Mucosa of descending colon (tissue), 3 donors: ENCODE results near the gene MTCH2. TPM values are rescaled to one million over a fixed set of nuclear protein-coding genes. Genes with fewer than 3 reads are reported as not detected.

Experiments
- ATAC-seq: fragments of 200-7000 bp; cut with Tn5 transposase; one replicate; pipeline ENCODE4 v1.9.1; 2020; ENCODE audit warnings: mild to moderate bottlenecking, moderate library complexity
- DNase-seq, 3 donors: peaks; one replicate each; pipeline ENCODE4 v3.0.0-alpha.2; 2020
- H3K36me3 ChIP-seq: fragments of 200-600 bp; one replicate; pipeline ENCODE4 v1.8.0; 2021; ENCODE audit warnings: low read depth, mild to moderate bottlenecking
- H3K4me1 ChIP-seq: fragments of 200-600 bp; one replicate; pipeline ENCODE4 v1.8.0; 2021; ENCODE audit warnings: low read depth, mild to moderate bottlenecking
- H3K4me3 ChIP-seq: fragments of 200-600 bp; one replicate; pipeline ENCODE4 v1.8.0; 2021; ENCODE audit warnings: mild to moderate bottlenecking
- H3K9me3 ChIP-seq: fragments of 200-600 bp; one replicate; pipeline ENCODE4 v1.8.0; 2021; ENCODE audit warnings: mild to moderate bottlenecking
- intact Hi-C, 2 donors: fragments of 100-400 bp; cut with DNase I in 1 of 2; cut with micrococcal nuclease in 1 of 2; formaldehyde crosslinking; loops; one replicate each; pipeline versions ENCODE4 v1.11.0 to v1.11.1; 2022; cut with DNase I, micrococcal nuclease
- total RNA-seq, 3 donors: library from RNA; stranded (reverse); fragmentation: NEBNext Ultra II Directional in 2 of 3; extraction: Animal tissue kit (Norgen Biotek cat#: 25700) in 2 of 3; gene quantifications; one replicate each; pipeline versions ENCODE4 v1.2.1 to v1.2.4, GENCODE V29; 2021 to 2023
- TF ChIP-seq, protein P1 (sequence below): fragments of 200-600 bp; IDR thresholded peaks from one replicate; pipeline ENCODE4 v1.8.0; 2022; ENCODE audit warnings: antibody characterized with exemption, mild to moderate bottlenecking
- donor health status: DM: no; HTN: no; CAD: no; lungs with moderate emphysema.
- donor health status: DM: no; HTN: no; CAD: no.
- donor health status: DM: no; HTN: yes; CAD: no.

The MTCH2 gene
- total RNA-seq, 3 donors from 2014 or later: 89.7 to 137 (median 126) TPM

DNA sequence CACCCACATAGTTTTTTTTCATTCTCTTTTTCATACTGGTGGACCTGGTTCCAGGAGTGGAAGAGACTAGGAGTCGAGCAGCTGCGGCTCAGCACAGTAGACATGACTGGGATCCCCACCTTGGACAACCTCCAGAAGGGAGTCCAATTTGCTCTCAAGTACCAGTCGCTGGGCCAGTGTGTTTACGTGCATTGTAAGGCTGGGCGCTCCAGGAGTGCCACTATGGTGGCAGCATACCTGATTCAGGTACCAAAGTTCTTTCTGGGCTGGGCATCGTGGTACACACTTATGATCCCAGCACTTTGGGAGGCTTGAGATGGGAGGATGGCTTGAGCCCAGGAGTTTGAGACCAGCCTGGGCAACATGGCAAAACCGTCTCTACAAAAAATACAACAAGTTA, 72.7 kb downstream of the MTCH2 start:
- DNase-seq (no peak), ATAC-seq (no peak)
- intact Hi-C loops: no loop called here
- Histone ChIP-seq H3K9me3 (no peaks in the 10 kb centered on the region), H3K4me3 (no peak overlapping the region), H3K4me1 (peaks cover 3% of the 10 kb centered on the region), H3K36me3 (peaks cover 3% of the 10 kb centered on the region)
- TF ChIP-seq, protein P1, sequence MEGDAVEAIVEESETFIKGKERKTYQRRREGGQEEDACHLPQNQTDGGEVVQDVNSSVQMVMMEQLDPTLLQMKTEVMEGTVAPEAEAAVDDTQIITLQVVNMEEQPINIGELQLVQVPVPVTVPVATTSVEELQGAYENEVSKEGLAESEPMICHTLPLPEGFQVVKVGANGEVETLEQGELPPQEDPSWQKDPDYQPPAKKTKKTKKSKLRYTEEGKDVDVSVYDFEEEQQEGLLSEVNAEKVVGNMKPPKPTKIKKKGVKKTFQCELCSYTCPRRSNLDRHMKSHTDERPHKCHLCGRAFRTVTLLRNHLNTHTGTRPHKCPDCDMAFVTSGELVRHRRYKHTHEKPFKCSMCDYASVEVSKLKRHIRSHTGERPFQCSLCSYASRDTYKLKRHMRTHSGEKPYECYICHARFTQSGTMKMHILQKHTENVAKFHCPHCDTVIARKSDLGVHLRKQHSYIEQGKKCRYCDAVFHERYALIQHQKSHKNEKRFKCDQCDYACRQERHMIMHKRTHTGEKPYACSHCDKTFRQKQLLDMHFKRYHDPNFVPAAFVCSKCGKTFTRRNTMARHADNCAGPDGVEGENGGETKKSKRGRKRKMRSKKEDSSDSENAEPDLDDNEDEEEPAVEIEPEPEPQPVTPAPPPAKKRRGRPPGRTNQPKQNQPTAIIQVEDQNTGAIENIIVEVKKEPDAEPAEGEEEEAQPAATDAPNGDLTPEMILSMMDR: no peak

Other genes starting within 250 kb of the MTCH2 start
- 10 to 100 TPM; 14.4 to 30.9 (median 21.4) TPM for gene SLC39A13, start 234.0 kb downstream of the MTCH2 start, total RNA-seq
- 100 to 1,000 TPM in 1 of 3 donors, 10 to 100 TPM in 2; 70.7 to 115 (median 91.0) TPM for gene PSMC3, start 216.1 kb downstream of the MTCH2 start, total RNA-seq
- gene RAPSN, start 193.4 kb downstream of the MTCH2 start, total RNA-seq: under 1 TPM; 0.41 to 0.96 (median 0.95) TPM
- 100 to 1,000 TPM in 1 of 3 donors, 10 to 100 TPM in 2; 83.7 to 132 (median 94.1) TPM for gene CELF1, start 89.4 kb downstream of the MTCH2 start, total RNA-seq
- gene PTPMT1, start 77.0 kb downstream of the MTCH2 start, total RNA-seq: 10 to 100 TPM; 20.8 to 36.1 (median 27.1) TPM
- 10 to 100 TPM; 14.1 to 18.2 (median 16.0) TPM for gene KBTBD4, start 63.6 kb downstream of the MTCH2 start, total RNA-seq
- gene NDUFS3, start 63.5 kb downstream of the MTCH2 start, total RNA-seq: 100 to 1,000 TPM; 150 to 205 (median 197) TPM
- under 1 TPM in 2 of 3 donors, not detected in 1; 0.36 to 0.51 TPM for gene FAM180B, start 55.9 kb downstream of the MTCH2 start, total RNA-seq
- 1 to 10 TPM in 1 of 3 donors, under 1 TPM in 2; 0.17 to 3.5 (median 0.34) TPM for gene C1QTNF4, start 48.1 kb downstream of the MTCH2 start, total RNA-seq
- 1 to 10 TPM; 1.6 to 7.4 (median 3.1) TPM for gene AGBL2, start 72.8 kb upstream of the MTCH2 start, total RNA-seq
- 10 to 100 TPM; 68.4 to 94.8 (median 74.0) TPM for gene FNBP4, start 124.8 kb upstream of the MTCH2 start, total RNA-seq
- 10 to 100 TPM; 24.3 to 28.4 (median 28.2) TPM for gene NUP160, start 205.8 kb upstream of the MTCH2 start, total RNA-seq